Thyroid gland (tissue), 4 donors: Measurements from ENCODE around the gene NEMF. TPM values are rescaled to one million over a fixed set of nuclear protein-coding genes. Genes with fewer than 3 reads are reported as not detected.

Source experiments
- DNase-seq, 2 donors: peaks; one replicate each; pipeline ENCODE4 v3.0.0-alpha.2; 2019
- H3K27ac ChIP-seq, 3 donors: fragments of 200-600 bp; sonication (generic); 1 replicate in 2 of 3; 2 replicates in 1 of 3; pipeline ENCODE4 v1.5.1; 2016 to 2019; ENCODE audit warnings: mild to moderate bottlenecking in 1 of 3, moderate library complexity in 1 of 3
- H3K27me3 ChIP-seq: fragments of 200-600 bp; sonication (generic); one replicate; pipeline ENCODE4 v1.5.1; 2019
- H3K36me3 ChIP-seq, 2 donors: fragments of 200-600 bp; sonication (generic); one replicate each; pipeline ENCODE4 v1.5.1; 2016 to 2019
- H3K4me1 ChIP-seq, 2 donors: fragments of 200-600 bp; sonication (generic); one replicate each; pipeline ENCODE4 v1.5.1; 2017 to 2019
- H3K4me3 ChIP-seq, 3 donors: fragments of 200-600 bp; sonication (generic); replicated peaks in 1 of 3; 1 replicate in 2 of 3; 2 replicates in 1 of 3; pipeline ENCODE4 v1.5.1; 2016; ENCODE audit warnings: mild to moderate bottlenecking in 1 of 3
- H3K9me3 ChIP-seq: fragments of 200-600 bp; sonication (generic); one replicate; pipeline ENCODE4 v1.5.1; 2017
- POLR2A ChIP-seq, 2 donors: fragments of 450-650 bp; IDR thresholded peaks; one replicate each; pipeline ENCODE4 v1.6.1; 2017; ENCODE audit warnings: antibody characterized with exemption in 2 of 2, mild to moderate bottlenecking in 2 of 2, moderate library complexity in 1 of 2
- WGBS, 2 donors: methylation state at CpG; one replicate each; pipeline ENCODE4 v1.1.5; 2017; 5-methylcytosine and 5-hydroxymethylcytosine counted together
- intact Hi-C: fragments of 100-400 bp; cut with DNase I; formaldehyde crosslinking; loops from one replicate; pipeline ENCODE4 v1.15.1; 2023
- total RNA-seq, 4 donors: library from RNA; depleted of rRNA; stranded (reverse); fragments of >200 nt; gene quantifications; one replicate each; pipeline ENCODE4 v1.2.3, GENCODE V29; 2016
- TF ChIP-seq, protein P1 (sequence below), 6 experiments: fragments of 200-600 bp in 3 of 6; fragments of 450-650 bp in 3 of 6; sonication (generic) in 3 of 6; IDR thresholded peaks; one replicate each; pipeline ENCODE4 v1.5.1; 2016 to 2019; ENCODE audit warnings: antibody characterized with exemption in 6 of 6, mild to moderate bottlenecking in 2 of 6, inconsistent platforms in 1 of 6, moderate library complexity in 1 of 6

Gene NEMF
- total RNA-seq, 4 donors from 2014 or later = 93.9 to 170 (median 118) TPM

DNA sequence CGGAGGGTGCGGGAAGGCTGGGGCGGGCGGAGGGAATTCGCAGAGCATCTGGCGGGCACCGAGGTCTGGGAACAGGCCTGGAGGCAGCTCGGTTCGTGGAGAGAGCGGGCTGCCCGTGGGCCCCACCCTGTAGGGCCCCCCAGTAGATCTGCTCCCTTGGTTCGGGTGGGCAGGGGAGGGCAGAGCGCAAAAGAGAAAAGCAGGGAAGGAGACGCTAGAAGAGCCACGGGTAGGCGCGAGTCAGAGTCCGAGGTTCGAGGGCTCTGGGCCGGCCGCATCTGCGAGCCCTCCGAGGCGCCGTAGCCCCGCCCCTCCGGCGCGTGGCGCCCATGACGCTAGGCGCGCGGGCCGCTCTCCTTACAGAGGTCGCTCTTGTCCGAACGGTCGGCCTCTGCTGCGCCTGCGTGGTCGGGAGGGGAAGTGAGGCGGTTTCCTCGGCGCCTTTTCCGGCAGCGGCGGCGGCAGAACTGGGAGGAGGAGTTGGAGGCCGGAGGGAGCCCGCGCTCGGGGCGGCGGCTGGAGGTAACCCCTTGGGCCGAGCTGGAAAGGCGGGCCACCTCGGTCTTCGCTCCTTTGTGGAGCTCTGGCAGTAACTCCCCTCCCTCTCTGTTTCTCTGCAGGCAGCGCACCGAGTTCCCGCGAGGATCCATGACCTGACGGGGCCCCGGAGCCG, 40.2 kb upstream of the NEMF start, which contains the start of gene ARF6:
Gene ARF6 (plus strand): TSS at position 447 of the 673 bp plus-strand sequence. CDS start 655 bp downstream, outside the sequence.
- Histone ChIP-seq H3K36me3 (peaks cover 0 to 11% of the 10 kb centered on the region in 2 donors), H3K27me3 (no peaks in the 10 kb centered on the region), H3K9me3 (no peaks in the 10 kb centered on the region), H3K4me3 (peak within 1 kb of the TSS; percentile 66 to 98 (median 89)), H3K27ac (peak within 1 kb of the TSS; percentile 98 to 100 (median 99)), H3K4me1 (peaks cover 24 to 34% of the 10 kb centered on the region in 2 donors)
- DNase-seq = peak; percentile 99
- 0 to 1% methylated on average over 23 to 52 of the region's 66 CpGs for WGBS, 2 donors
- intact Hi-C loops = loop anchor here (5.0 kb wide), 1 partner anchor 110 kb away; no protein-coding TSS in a partner anchor
- TF ChIP-seq POLR2A (IDR thresholded peaks at IDR 0.05) = peak; percentile 64 to 96
- TF ChIP-seq, protein P1, sequence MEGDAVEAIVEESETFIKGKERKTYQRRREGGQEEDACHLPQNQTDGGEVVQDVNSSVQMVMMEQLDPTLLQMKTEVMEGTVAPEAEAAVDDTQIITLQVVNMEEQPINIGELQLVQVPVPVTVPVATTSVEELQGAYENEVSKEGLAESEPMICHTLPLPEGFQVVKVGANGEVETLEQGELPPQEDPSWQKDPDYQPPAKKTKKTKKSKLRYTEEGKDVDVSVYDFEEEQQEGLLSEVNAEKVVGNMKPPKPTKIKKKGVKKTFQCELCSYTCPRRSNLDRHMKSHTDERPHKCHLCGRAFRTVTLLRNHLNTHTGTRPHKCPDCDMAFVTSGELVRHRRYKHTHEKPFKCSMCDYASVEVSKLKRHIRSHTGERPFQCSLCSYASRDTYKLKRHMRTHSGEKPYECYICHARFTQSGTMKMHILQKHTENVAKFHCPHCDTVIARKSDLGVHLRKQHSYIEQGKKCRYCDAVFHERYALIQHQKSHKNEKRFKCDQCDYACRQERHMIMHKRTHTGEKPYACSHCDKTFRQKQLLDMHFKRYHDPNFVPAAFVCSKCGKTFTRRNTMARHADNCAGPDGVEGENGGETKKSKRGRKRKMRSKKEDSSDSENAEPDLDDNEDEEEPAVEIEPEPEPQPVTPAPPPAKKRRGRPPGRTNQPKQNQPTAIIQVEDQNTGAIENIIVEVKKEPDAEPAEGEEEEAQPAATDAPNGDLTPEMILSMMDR (IDR thresholded peaks at IDR 0.05) = peak in 1 of 6 experiments; percentile 42

DNA sequence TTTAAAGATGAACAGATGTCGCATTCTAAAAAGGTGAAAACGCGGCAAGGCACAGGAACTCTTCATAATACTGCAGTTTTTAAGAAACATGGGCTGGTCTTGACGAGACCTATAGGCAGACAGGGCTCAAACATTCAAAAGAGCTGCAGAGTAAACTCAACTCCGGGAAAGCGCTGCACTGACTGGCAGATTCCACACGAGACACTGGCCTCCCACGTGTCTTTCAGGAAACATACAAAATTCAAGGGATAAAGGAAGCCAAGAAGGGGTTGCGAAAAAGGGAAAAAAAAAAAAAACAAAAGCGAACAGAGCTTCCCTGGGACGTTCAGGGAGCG, 39.7 kb upstream of the NEMF start:
- DNase-seq = peak; percentile 63 to 66
- 0 to 2% methylated on average over 12 of the region's 12 CpGs for WGBS, 2 donors

DNA sequence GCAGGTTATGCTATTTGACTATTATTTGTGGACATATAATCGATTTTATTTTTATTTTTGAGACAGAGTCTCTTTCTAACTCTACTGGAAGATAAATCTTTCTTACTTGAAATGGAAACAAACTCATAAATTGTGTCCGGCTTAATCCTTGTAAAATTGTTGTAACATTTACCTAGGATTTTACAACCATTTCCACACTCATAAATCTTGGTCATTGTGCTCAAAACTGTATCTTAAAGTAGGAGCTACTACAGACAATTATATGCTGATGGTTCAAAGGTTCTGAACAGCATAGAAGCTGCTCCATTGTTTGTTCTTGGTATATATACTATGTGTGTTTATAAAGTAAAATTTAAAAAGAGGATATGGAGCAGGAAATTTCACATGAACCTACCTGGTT, 35.7 kb upstream of the NEMF start:
- H3K27ac ChIP-seq = no peak overlapping the region
- DNase-seq = no peak
- no peaks in the 10 kb centered on the region for H3K36me3 ChIP-seq
- intact Hi-C loops = no loop called here
- 80% methylated on average over 2 of the region's 2 CpGs for WGBS, 2 donors
- TF ChIP-seq, protein P1 (IDR thresholded peaks at IDR 0.05) = no peak
- H3K27me3 ChIP-seq = no peaks in the 10 kb centered on the region
- H3K4me1 ChIP-seq = peaks cover 0 to 6% of the 10 kb centered on the region in 2 donors
- H3K4me3 ChIP-seq = no peak overlapping the region
- no peaks in the 10 kb centered on the region for H3K9me3 ChIP-seq

More for the DNA sequence above, 39.7 kb upstream of the NEMF start:
- peak overlapping the region; percentile 32 to 98 (median 66) for H3K4me3 ChIP-seq
- no peaks in the 10 kb centered on the region for H3K27me3 ChIP-seq
- H3K4me1 ChIP-seq = peaks cover 18 to 28% of the 10 kb centered on the region in 2 donors
- H3K36me3 ChIP-seq = peaks cover 0 to 11% of the 10 kb centered on the region in 2 donors
- peak overlapping the region; percentile 98 to 100 (median 99) for H3K27ac ChIP-seq
- no peaks in the 10 kb centered on the region for H3K9me3 ChIP-seq
- intact Hi-C loops = loop anchor here (5.0 kb wide), 1 partner anchor 110 kb away; no protein-coding TSS in a partner anchor
- TF ChIP-seq, protein P1 (IDR thresholded peaks at IDR 0.05) = peak in 1 of 6 experiments; percentile 46
- no peak for TF ChIP-seq POLR2A (IDR thresholded peaks at IDR 0.05)

DNA sequence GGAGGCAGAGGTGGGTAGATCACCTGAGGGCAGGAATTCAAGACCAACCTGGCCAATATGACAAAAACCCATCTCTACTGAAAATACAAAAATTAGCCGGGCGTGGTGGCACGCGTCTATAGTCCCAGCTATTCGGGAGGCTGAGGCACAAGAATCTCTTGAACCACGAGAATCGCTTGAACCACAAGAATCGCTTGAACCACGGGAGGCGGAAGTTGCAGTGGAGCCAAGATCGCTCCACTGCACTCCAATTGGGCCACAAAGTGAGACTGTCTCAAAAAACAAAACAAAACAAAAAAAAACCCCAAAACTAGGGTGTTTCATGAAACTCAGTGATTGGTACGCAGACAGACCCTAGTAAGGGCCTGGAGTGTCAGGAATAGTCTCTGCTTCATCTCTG, 33.9 kb upstream of the NEMF start:
- 82 to 84% methylated on average over 12 of the region's 12 CpGs for WGBS, 2 donors
- H3K27ac ChIP-seq = no peak overlapping the region
- no peak for DNase-seq
- H3K9me3 ChIP-seq = no peaks in the 10 kb centered on the region
- H3K36me3 ChIP-seq = no peaks in the 10 kb centered on the region
- no peaks in the 10 kb centered on the region for H3K4me1 ChIP-seq
- H3K27me3 ChIP-seq = no peaks in the 10 kb centered on the region
- intact Hi-C loops = no loop called here
- no peak overlapping the region for H3K4me3 ChIP-seq
- no peak for TF ChIP-seq POLR2A (IDR thresholded peaks at IDR 0.05)
- TF ChIP-seq, protein P1 (IDR thresholded peaks at IDR 0.05) = no peak
